HL-60 (cell line): ENCODE measurements around the gene STX1B.

ENCODE experiments used
- POLR2AphosphoS5 ChIP-seq: IDR thresholded peaks from 2 replicates; pipeline ENCODE4 v1.6.1; 2012; ENCODE audit warnings: low read depth
- TF ChIP-seq, protein P1 (sequence below): IDR thresholded peaks from one replicate; pipeline ENCODE4 v1.5.1; 2011; ENCODE audit warnings: low read length, control low read depth, inconsistent platforms; ENCODE audit not compliant: insufficient read depth

DNA sequence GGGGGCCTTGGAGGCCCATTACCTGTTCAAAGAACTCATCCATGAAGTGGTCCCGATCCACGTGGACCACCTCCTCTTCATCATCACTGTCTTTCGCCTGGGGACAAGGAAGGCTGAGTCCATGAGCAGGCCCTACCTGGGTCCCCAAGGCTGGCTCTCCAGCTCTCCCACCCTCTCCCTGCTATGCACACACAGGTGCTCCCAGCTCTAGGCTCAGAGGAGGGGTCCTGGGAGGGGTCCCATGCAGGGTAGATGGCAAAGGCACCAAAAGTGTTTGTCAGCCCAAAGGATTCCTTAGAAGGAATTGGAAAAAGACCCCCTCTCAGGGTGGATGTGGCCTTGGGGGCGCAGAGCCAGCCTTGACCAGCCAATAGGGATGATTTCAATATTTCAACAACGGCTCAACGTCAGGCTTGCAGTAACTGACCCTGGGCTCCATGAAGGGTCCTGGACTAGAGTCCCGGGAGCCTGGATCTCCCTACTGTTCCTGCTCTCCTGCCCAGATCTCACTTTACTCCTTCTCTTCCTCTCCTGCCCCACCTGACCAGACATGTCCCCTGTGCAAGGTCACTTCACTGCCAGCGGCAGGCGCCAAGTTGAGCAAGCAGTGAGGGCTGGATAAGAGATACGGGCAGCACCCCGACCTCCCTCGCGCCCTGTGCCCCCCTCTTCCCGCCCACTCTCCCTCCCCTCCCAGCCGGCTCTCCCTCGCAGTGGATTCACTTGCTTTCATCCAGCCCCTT, 8.8 kb downstream of the STX1B start:
- TF ChIP-seq, protein P1, sequence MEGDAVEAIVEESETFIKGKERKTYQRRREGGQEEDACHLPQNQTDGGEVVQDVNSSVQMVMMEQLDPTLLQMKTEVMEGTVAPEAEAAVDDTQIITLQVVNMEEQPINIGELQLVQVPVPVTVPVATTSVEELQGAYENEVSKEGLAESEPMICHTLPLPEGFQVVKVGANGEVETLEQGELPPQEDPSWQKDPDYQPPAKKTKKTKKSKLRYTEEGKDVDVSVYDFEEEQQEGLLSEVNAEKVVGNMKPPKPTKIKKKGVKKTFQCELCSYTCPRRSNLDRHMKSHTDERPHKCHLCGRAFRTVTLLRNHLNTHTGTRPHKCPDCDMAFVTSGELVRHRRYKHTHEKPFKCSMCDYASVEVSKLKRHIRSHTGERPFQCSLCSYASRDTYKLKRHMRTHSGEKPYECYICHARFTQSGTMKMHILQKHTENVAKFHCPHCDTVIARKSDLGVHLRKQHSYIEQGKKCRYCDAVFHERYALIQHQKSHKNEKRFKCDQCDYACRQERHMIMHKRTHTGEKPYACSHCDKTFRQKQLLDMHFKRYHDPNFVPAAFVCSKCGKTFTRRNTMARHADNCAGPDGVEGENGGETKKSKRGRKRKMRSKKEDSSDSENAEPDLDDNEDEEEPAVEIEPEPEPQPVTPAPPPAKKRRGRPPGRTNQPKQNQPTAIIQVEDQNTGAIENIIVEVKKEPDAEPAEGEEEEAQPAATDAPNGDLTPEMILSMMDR = no peak
- TF ChIP-seq POLR2AphosphoS5 = no peak
